Activated CD4-positive, alpha-beta T cell treated with anti-CD3 and anti-CD28 coated beads, Interleukin-2, amount 10 ng/mL, durations not matched to agents 7 days and 5 days (primary cell): ENCODE measurements around the gene TNRC18. TPM values are rescaled to one million over a fixed set of nuclear protein-coding genes. Genes with fewer than 3 reads are reported as not detected.
"Not testable (repeated sequence)": the region's sequence is repeated elsewhere in the genome, so short reads cannot be mapped to it uniquely, and the experiment has no call there.

Source experiments
- CTCF ChIA-PET: fragments of 350-600 bp; sonication (Branson Sonifier 250); formaldehyde crosslinking; loops from one replicate; lab custom pipeline; 2021; ENCODE audit warnings: antibody characterized with exemption; lab: Charles Lee
- POLR2A ChIA-PET: fragments of 350-600 bp; sonication (Branson Sonifier 250); formaldehyde crosslinking; loops from one replicate; lab custom pipeline; 2021; ENCODE audit warnings: antibody characterized with exemption; lab: Charles Lee
- DNase-seq: peaks from one replicate; pipeline ENCODE4 v3.0.0-alpha.2; 2020
- H3K27ac Mint-ChIP-seq: one replicate; pipeline ENCODE4 v1.8.0; 2021; ENCODE audit warnings: mild to moderate bottlenecking, moderate library complexity, mixed read lengths
- H3K27me3 Mint-ChIP-seq: one replicate; pipeline ENCODE4 v1.8.0; 2021; ENCODE audit warnings: mixed read lengths
- H3K36me3 Mint-ChIP-seq: one replicate; pipeline ENCODE4 v1.8.0; 2021; ENCODE audit warnings: low read depth, mixed read lengths
- H3K4me1 Mint-ChIP-seq: one replicate; pipeline ENCODE4 v1.8.0; 2021; ENCODE audit warnings: mixed read lengths
- H3K4me3 Mint-ChIP-seq: one replicate; pipeline ENCODE4 v1.8.0; 2021; ENCODE audit warnings: mild to moderate bottlenecking, moderate library complexity, mixed read lengths
- H3K9me3 Mint-ChIP-seq: one replicate; pipeline ENCODE4 v1.8.0; 2021; ENCODE audit warnings: mixed read lengths
- total RNA-seq, 2 experiments: library from RNA; stranded (reverse); gene quantifications; one replicate each; pipeline ENCODE4 v1.2.3, GENCODE V29; 2021

TNRC18 gene
- total RNA-seq, 2 experiments from 2014 or later: 45.8 to 53.9 TPM

- POLR2A ChIA-PET: no interaction called here
- H3K4me1 Mint-ChIP-seq: no peaks in the 10 kb centered on the region
- no peaks in the 10 kb centered on the region for H3K27me3 Mint-ChIP-seq
- peaks cover 19% of the 10 kb centered on the region for H3K9me3 Mint-ChIP-seq
- CTCF ChIA-PET: no interaction called here
- no peak overlapping the region for H3K4me3 Mint-ChIP-seq
- no peak for DNase-seq
- peaks cover 60% of the 10 kb centered on the region for H3K36me3 Mint-ChIP-seq
- H3K27ac Mint-ChIP-seq: no peak overlapping the region
These were observed 102.7 kb downstream of the TNRC18 start for GRCh38 chr7:5320802-5321396.

GRCh38 chr7:5320391-5320790 is 103.2 kb downstream of the TNRC18 start:
- Mint-ChIP-seq H3K4me3 (no peak overlapping the region), H3K4me1 (no peaks in the 10 kb centered on the region), H3K36me3 (peaks cover 62% of the 10 kb centered on the region), H3K27me3 (no peaks in the 10 kb centered on the region), H3K27ac (no peak overlapping the region), H3K9me3 (peaks cover 19% of the 10 kb centered on the region)
- DNase-seq: no peak
- CTCF ChIA-PET: no interaction called here
- POLR2A ChIA-PET: no interaction called here

- H3K27ac Mint-ChIP-seq, POLR2A ChIA-PET, H3K4me1 Mint-ChIP-seq, H3K4me3 Mint-ChIP-seq, DNase-seq, H3K27me3 Mint-ChIP-seq: not testable (repeated sequence)
- H3K36me3 Mint-ChIP-seq: peaks cover 57% of the 10 kb centered on the region
- H3K9me3 Mint-ChIP-seq: peaks cover 19% of the 10 kb centered on the region
- CTCF ChIA-PET: interaction anchor here (1.7 kb wide), 1 partner anchor 15 kb away, joined by 3 read pairs; no protein-coding TSS in a partner anchor
These were observed 105.0 kb downstream of the TNRC18 start for GRCh38 chr7:5318613-5319012.

GRCh38 chr7:5315761-5316160 is 107.9 kb downstream of the TNRC18 start:
- H3K9me3 Mint-ChIP-seq: peaks cover 19% of the 10 kb centered on the region
- no peaks in the 10 kb centered on the region for H3K27me3 Mint-ChIP-seq
- POLR2A ChIA-PET: no interaction called here
- no peaks in the 10 kb centered on the region for H3K4me1 Mint-ChIP-seq
- H3K4me3 Mint-ChIP-seq: no peak overlapping the region
- CTCF ChIA-PET: interaction anchor here (1.0 kb wide), 1 partner anchor 67 kb away, joined by 3 read pairs; no protein-coding TSS in a partner anchor
- peaks cover 48% of the 10 kb centered on the region for H3K36me3 Mint-ChIP-seq
- no peak overlapping the region for H3K27ac Mint-ChIP-seq
- no peak for DNase-seq

- H3K4me1 Mint-ChIP-seq: no peaks in the 10 kb centered on the region
- H3K27ac Mint-ChIP-seq: no peak overlapping the region
- H3K9me3 Mint-ChIP-seq: peaks cover 16% of the 10 kb centered on the region
- H3K36me3 Mint-ChIP-seq: peaks cover 43% of the 10 kb centered on the region
- DNase-seq: no peak
- H3K4me3 Mint-ChIP-seq: no peak overlapping the region
- no peaks in the 10 kb centered on the region for H3K27me3 Mint-ChIP-seq
- POLR2A ChIA-PET: no interaction called here
- CTCF ChIA-PET: interaction anchor here (0.6 kb wide), 1 partner anchor 1978 kb away, joined by 3 read pairs; no protein-coding TSS in a partner anchor
These were observed 108.8 kb downstream of the TNRC18 start for GRCh38 chr7:5314864-5315263.

- CTCF ChIA-PET: interaction anchor here (0.6 kb wide), 1 partner anchor 461 kb away, joined by 3 read pairs; no protein-coding TSS in a partner anchor
- H3K4me1 Mint-ChIP-seq, H3K27me3 Mint-ChIP-seq, H3K4me3 Mint-ChIP-seq, H3K27ac Mint-ChIP-seq, H3K9me3 Mint-ChIP-seq, DNase-seq, POLR2A ChIA-PET: not testable (repeated sequence)
- H3K36me3 Mint-ChIP-seq: peaks cover 30% of the 10 kb centered on the region
These were observed 110.4 kb downstream of the TNRC18 start for GRCh38 chr7:5313076-5313885.

- H3K9me3 Mint-ChIP-seq, POLR2A ChIA-PET, H3K27me3 Mint-ChIP-seq, CTCF ChIA-PET, DNase-seq, H3K4me3 Mint-ChIP-seq, H3K4me1 Mint-ChIP-seq, H3K27ac Mint-ChIP-seq: not testable (repeated sequence)
- peaks cover 27% of the 10 kb centered on the region for H3K36me3 Mint-ChIP-seq
These were observed 111.2 kb downstream of the TNRC18 start for GRCh38 chr7:5312276-5313070.

GRCh38 chr7:5310822-5311405 is 112.7 kb downstream of the TNRC18 start:
- POLR2A ChIA-PET: no interaction called here
- H3K27ac Mint-ChIP-seq: no peak overlapping the region
- no peak overlapping the region for H3K4me3 Mint-ChIP-seq
- no peaks in the 10 kb centered on the region for H3K27me3 Mint-ChIP-seq
- H3K4me1 Mint-ChIP-seq: no peaks in the 10 kb centered on the region
- no peaks in the 10 kb centered on the region for H3K9me3 Mint-ChIP-seq
- H3K36me3 Mint-ChIP-seq: peaks cover 19% of the 10 kb centered on the region
- CTCF ChIA-PET: no interaction called here
- DNase-seq: no peak

GRCh38 chr7:5309146-5309545 is 114.5 kb downstream of the TNRC18 start:
- H3K27ac Mint-ChIP-seq: no peak overlapping the region
- ChIA-PET POLR2A (no interaction called here), CTCF (no interaction called here)
- no peaks in the 10 kb centered on the region for H3K9me3 Mint-ChIP-seq
- no peak for DNase-seq
- H3K27me3 Mint-ChIP-seq: no peaks in the 10 kb centered on the region
- H3K4me1 Mint-ChIP-seq: no peaks in the 10 kb centered on the region
- peaks cover 15% of the 10 kb centered on the region for H3K36me3 Mint-ChIP-seq
- no peak overlapping the region for H3K4me3 Mint-ChIP-seq

- CTCF ChIA-PET, H3K9me3 Mint-ChIP-seq, H3K4me3 Mint-ChIP-seq, H3K27me3 Mint-ChIP-seq, POLR2A ChIA-PET, DNase-seq, H3K4me1 Mint-ChIP-seq, H3K27ac Mint-ChIP-seq: not testable (repeated sequence)
- peaks cover 15% of the 10 kb centered on the region for H3K36me3 Mint-ChIP-seq
These were observed 116.2 kb downstream of the TNRC18 start for GRCh38 chr7:5307221-5308142.

GRCh38 chr7:5305050-5305449 is 118.6 kb downstream of the TNRC18 start:
- CTCF ChIA-PET: interaction anchor here (1.3 kb wide), 1 partner anchor 9 kb away, joined by 3 read pairs; no protein-coding TSS in a partner anchor
- H3K9me3 Mint-ChIP-seq, H3K4me3 Mint-ChIP-seq: not testable (repeated sequence)

More at GRCh38 chr7:5305050-5305449, 118.6 kb downstream of the TNRC18 start:
- H3K4me1 Mint-ChIP-seq, POLR2A ChIA-PET, DNase-seq, H3K36me3 Mint-ChIP-seq, H3K27me3 Mint-ChIP-seq, H3K27ac Mint-ChIP-seq: not testable (repeated sequence)
